ENCODE results near the gene DCAF15. TPM values are rescaled to one million over a fixed set of nuclear protein-coding genes. Genes with fewer than 3 reads are reported as not detected.

The DCAF15 gene
- total RNA-seq, 1 donor from 2014 or later, result 49.5 TPM

DNA sequence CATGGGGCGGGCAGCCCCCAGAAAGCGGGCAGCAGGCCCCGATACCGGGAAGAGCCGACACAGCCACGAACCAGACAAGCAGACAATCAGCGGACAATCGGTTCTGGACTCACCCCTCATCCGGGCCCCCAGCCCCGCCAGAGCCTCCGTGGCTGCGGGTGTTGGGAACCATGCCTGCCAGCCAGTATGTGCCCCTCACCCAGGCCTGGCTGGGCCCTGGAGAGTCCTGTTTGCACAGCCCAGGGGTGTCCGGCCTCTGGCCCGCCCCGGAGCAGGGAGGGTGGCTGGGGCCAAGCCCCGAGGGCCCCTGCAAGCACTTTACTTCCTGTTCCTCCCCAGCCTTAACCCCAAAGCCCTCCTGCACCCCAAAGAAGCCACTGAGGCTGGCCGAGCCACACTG lies 21.9 kb upstream of the DCAF15 start:
- no peak for DNase-seq (ENCODE audit: low read depth)
- TF ChIP-seq, protein P1, sequence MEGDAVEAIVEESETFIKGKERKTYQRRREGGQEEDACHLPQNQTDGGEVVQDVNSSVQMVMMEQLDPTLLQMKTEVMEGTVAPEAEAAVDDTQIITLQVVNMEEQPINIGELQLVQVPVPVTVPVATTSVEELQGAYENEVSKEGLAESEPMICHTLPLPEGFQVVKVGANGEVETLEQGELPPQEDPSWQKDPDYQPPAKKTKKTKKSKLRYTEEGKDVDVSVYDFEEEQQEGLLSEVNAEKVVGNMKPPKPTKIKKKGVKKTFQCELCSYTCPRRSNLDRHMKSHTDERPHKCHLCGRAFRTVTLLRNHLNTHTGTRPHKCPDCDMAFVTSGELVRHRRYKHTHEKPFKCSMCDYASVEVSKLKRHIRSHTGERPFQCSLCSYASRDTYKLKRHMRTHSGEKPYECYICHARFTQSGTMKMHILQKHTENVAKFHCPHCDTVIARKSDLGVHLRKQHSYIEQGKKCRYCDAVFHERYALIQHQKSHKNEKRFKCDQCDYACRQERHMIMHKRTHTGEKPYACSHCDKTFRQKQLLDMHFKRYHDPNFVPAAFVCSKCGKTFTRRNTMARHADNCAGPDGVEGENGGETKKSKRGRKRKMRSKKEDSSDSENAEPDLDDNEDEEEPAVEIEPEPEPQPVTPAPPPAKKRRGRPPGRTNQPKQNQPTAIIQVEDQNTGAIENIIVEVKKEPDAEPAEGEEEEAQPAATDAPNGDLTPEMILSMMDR (conservative IDR thresholded peaks at IDR 0.05; ENCODE audit: low read depth, low read length), result no peak

DNA sequence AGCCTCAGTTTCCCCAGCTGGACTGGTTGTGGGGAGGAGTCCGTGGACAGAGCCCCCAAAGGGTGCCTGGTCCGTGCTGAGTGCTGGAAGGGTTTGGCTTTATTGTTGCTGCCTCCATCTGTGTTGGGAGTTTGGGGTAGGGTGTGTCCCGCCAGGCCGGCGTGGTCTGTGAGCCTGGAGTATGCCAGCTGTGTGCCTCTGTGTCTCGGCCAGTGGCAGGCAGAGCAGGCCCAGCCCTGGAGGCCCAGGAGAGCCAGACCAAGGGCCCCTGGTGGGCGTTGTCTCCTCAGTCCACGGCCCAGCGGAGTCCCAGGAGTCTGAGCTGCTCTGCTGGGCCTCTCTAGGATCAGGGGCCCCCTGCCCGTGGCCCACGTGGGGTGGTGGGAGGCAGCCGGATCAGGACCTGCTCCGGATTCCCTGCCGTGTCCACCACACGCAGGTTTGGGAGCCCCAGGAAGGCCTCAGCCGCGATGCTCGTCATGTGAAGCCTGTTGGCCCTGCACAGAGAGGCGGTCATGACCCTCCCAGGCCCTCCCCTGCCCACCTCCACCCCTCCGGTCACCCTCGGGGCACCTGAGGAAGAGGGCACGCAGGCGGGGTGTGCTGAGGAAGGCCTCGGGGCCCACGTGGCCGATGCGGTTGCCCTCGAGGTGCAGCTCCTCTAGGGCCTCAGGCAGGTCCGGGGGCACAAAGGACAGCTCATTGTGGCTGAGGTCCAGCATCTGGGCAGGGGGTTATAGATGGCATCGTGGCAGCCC lies 20.7 kb upstream of the DCAF15 start:
- TF ChIP-seq, protein P1 (conservative IDR thresholded peaks at IDR 0.05; ENCODE audit: low read depth, low read length), result no peak
- H3K4me3 ChIP-seq (ENCODE audit: low read depth, low read length), result no peak overlapping the region
- DNase-seq (ENCODE audit: low read depth), result no peak

More for the DNA sequence above, 21.9 kb upstream of the DCAF15 start:
- no peak overlapping the region for H3K4me3 ChIP-seq (ENCODE audit: low read depth, low read length)

DNA sequence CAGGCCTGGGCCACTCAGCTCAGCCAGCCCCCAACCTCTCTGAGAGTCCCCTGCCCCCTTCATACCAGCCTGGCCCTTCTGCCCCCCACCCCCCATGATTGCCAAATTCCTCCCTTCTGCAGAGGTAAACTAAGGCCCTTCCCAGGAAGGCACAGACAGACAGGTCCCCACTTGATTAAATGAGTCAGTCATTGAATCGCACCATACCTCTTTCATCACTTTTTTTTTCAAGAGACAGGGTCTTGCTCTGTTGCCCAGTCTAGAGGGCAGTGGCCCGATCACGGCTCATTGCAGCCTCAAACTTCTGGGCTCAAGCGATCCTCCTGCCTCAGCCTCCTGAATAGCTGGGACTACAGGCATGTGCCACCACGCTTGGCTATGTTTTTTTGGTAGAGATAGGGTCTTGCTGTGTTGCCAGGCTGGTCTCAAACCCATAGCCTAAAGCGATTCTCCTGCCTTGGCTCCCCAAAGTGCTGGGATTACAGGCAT lies 20.1 kb upstream of the DCAF15 start:
- TF ChIP-seq, protein P1 (conservative IDR thresholded peaks at IDR 0.05; ENCODE audit: low read depth, low read length), result no peak
- H3K4me3 ChIP-seq (ENCODE audit: low read depth, low read length), result no peak overlapping the region
- no peak for DNase-seq (ENCODE audit: low read depth)

DNA sequence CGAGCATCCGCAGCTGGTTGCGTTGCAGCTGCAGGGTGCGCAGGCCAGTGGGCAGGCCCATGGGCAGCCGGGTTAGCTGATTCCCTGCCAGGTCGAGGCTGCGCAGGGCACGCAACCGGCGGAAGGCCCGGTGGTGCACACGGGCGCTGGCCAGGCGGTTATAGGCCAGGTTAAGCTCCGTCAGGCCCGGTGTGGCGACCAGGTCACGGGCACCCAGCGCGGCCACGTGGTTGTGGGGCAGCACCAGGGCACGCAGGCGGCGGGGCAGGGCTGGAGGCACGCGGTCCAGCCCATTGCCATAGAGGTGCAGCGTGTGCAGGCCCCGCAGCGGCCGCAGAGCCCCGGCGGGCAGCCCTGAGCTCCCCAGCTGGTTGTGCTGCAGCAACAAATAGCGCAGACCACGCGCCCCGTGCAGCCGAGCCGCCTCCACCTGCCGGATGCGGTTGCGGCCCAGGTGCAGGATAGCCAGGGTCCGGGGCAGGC lies 19.4 kb upstream of the DCAF15 start:
- no peak overlapping the region for H3K4me3 ChIP-seq (ENCODE audit: low read depth, low read length)
- TF ChIP-seq, protein P1 (conservative IDR thresholded peaks at IDR 0.05; ENCODE audit: low read depth, low read length), result no peak
- DNase-seq (ENCODE audit: low read depth), result no peak

DNA sequence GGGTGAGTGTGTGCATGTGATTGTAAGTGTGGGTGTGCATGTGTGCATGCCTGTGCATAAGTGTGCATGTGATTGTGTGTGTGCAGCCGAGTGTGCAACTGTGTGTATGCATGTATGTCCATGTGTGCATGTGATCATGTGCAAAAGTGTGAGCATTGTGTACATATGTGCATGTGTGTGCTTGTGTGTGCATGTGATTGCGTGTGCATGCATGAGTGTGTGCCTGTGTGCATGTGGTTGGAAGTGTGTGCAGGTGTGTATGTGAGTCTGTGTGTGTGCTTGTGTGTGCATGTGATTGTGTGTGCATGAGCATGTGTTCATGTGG lies 17.6 kb upstream of the DCAF15 start:
- DNase-seq (ENCODE audit: low read depth), result no peak
- TF ChIP-seq, protein P1 (conservative IDR thresholded peaks at IDR 0.05; ENCODE audit: low read depth, low read length), result no peak
- H3K4me3 ChIP-seq (ENCODE audit: low read depth, low read length), result no peak overlapping the region

DNA sequence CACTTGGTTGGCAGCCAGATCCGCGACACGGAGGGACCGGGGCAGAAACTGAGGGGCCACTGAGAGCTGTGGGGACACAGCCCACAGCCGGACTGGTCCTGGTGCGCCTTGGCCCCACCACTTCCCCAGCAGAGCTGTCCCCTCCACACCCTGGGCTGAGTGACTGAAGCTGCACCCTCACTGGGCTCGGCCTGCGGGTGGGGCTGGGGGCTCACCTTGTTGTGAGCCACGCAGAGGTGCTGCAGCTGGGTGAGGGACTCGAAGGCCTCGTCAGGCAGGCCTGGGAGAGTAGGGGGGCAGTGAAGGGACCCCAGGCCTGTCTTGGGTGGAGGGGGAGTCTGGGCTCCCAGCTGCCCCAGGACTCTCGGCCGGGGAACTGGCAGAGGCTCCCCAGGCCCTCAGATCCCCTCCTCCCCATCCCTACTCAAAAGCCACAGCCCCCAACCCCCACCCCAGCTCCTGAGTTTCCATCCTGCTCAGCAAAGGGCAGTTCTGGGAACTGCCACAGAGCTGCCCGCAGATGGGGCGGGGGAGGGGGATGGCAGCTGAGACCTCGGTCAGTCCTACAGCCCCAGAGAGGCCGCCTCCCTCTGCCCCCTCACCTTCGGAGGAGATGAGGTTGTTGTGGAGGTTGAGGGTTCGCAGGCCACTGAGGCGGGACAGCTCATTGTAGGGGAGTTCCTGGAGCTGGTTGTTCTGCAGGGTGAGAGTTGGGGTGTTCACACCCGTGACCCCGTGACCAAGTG lies 16.4 kb upstream of the DCAF15 start:
- no peak overlapping the region for H3K4me3 ChIP-seq (ENCODE audit: low read depth, low read length)
- TF ChIP-seq, protein P1 (conservative IDR thresholded peaks at IDR 0.05; ENCODE audit: low read depth, low read length), result no peak
- DNase-seq (ENCODE audit: low read depth), result no peak

Data from epithelial cell of proximal tubule (primary cell).